Retinal pigment epithelial cell (primary cell): Measurements from ENCODE around the gene FBXL7.

Experiments used
- DNase-seq: peaks from one replicate; pipeline ENCODE4 v3.0.0-alpha.2; 2010; ENCODE audit warnings: low read depth
- H3K4me3 ChIP-seq: 2 replicates; pipeline ENCODE4 v1.5.1; 2011; ENCODE audit warnings: mild to moderate bottlenecking, low read length, control low read depth, moderate library complexity
- CTCF ChIP-seq: conservative IDR thresholded peaks from 2 replicates; pipeline ENCODE4 v1.5.1; 2011; ENCODE audit warnings: low read depth, low read length, control low read depth, inconsistent platforms

FBXL7 gene

GRCh38 chr5:15959370-15960164 is 459.6 kb downstream of the FBXL7 start:
- no peak for DNase-seq
- no peak overlapping the region for H3K4me3 ChIP-seq
- no peak for TF ChIP-seq CTCF

- TF ChIP-seq CTCF, result no peak
- no peak overlapping the region for H3K4me3 ChIP-seq
- DNase-seq, result no peak
Measured at GRCh38 chr5:15966066-15966640, 466.2 kb downstream of the FBXL7 start.

- no peak overlapping the region for H3K4me3 ChIP-seq
- DNase-seq, result no peak
- TF ChIP-seq CTCF, result no peak
Measured at GRCh38 chr5:15966651-15967050, 466.7 kb downstream of the FBXL7 start.

- DNase-seq, result no peak
Measured at GRCh38 chr5:15968993-15969392, 469.0 kb downstream of the FBXL7 start.

GRCh38 chr5:15977851-15978250 is 477.9 kb downstream of the FBXL7 start:
- DNase-seq, result no peak
- TF ChIP-seq CTCF, result no peak
- H3K4me3 ChIP-seq, result no peak overlapping the region

More at GRCh38 chr5:15968993-15969392, 469.0 kb downstream of the FBXL7 start:
- TF ChIP-seq CTCF, result no peak
- H3K4me3 ChIP-seq, result no peak overlapping the region

- H3K4me3 ChIP-seq, result no peak overlapping the region
- DNase-seq, result no peak
Measured at GRCh38 chr5:15980835-15981234, 480.9 kb downstream of the FBXL7 start.

More at GRCh38 chr5:15980835-15981234, 480.9 kb downstream of the FBXL7 start:
- TF ChIP-seq CTCF, result no peak
